K562 (cell line): ENCODE data around the gene ACTR1B. TPM values are rescaled to one million over a fixed set of nuclear protein-coding genes. Genes with fewer than 3 reads are reported as not detected.

Experiments used
- ATF1 ChIP-seq, 2 experiments: fragments of 450-650 bp in 1 of 2; IDR thresholded peaks; 2 replicates each; pipeline ENCODE4 v1.6.1; 2016; ENCODE audit warnings: missing compliant biosample characterization in 1 of 2, missing genetic modification characterization in 1 of 2
- CBFB ChIP-seq: sonication (generic); formaldehyde crosslinking; IDR thresholded peaks from 2 replicates; pipeline ENCODE4 v1.4.0; 2020; ENCODE audit warnings: mild to moderate bottlenecking, missing genetic modification reagents
- CCNT2 ChIP-seq: IDR thresholded peaks from 2 replicates; pipeline ENCODE4 v1.6.1; 2011; ENCODE audit warnings: borderline replicate concordance, low read depth, mild to moderate bottlenecking, moderate library complexity, mixed read lengths, low read length; ENCODE audit not compliant: insufficient read length; ENCODE audit errors: extremely low read depth
- CTBP1 ChIP-seq: fragments of 450-650 bp; IDR thresholded peaks from 2 replicates; pipeline ENCODE4 v1.6.1; 2016; ENCODE audit warnings: borderline replicate concordance
- ETV5 ChIP-seq: sonication (generic); formaldehyde crosslinking; IDR thresholded peaks from 2 replicates; pipeline ENCODE4 v1.4.0; 2020; ENCODE audit warnings: low read depth, mild to moderate bottlenecking, missing genetic modification reagents
- FOXK1 ChIP-seq: sonication (generic); formaldehyde crosslinking; IDR thresholded peaks from 2 replicates; pipeline ENCODE4 v1.8.0; 2022; ENCODE audit warnings: missing genetic modification reagents, mild to moderate bottlenecking, borderline replicate concordance
- MGA ChIP-seq: fragments of 450-650 bp; IDR thresholded peaks from 2 replicates; pipeline ENCODE4 v1.6.1; 2016; ENCODE audit warnings: mild to moderate bottlenecking, moderate library complexity
- NR4A1 ChIP-seq, 2 experiments: fragments of 250-450 bp in 1 of 2; fragments of 450-650 bp in 1 of 2; sonication (Bioruptor Pico) in 1 of 2; IDR thresholded peaks; 2 replicates each; pipeline versions ENCODE4 v1.4.0 to v1.6.1; 2016 to 2020; ENCODE audit warnings: mild to moderate bottlenecking in 2 of 2, missing compliant biosample characterization in 1 of 2, missing genetic modification characterization in 1 of 2, moderate library complexity in 1 of 2
- NUFIP1 ChIP-seq: fragments of 450-650 bp; IDR thresholded peaks from 2 replicates; pipeline ENCODE4 v1.6.1; 2018; ENCODE audit not compliant: partially characterized antibody
- TCF3 ChIP-seq: sonication (generic); formaldehyde crosslinking; IDR thresholded peaks from 2 replicates; pipeline ENCODE4 v1.4.0; 2020; ENCODE audit warnings: mild to moderate bottlenecking, missing genetic modification reagents
- ZBTB11 ChIP-seq, 3 experiments: fragments of 200-800 bp in 1 of 3; fragments of 250-450 bp in 1 of 3; fragments of 450-650 bp in 1 of 3; sonication (Bioruptor Pico) in 1 of 3; sonication (Bioruptor generic) in 1 of 3; formaldehyde crosslinking in 1 of 3; IDR thresholded peaks; 2 replicates each; pipeline versions ENCODE4 v1.6.1 to v1.8.0; 2016 to 2022; ENCODE audit warnings: mild to moderate bottlenecking in 2 of 3, missing genetic modification characterization in 2 of 3, missing compliant biosample characterization in 1 of 3, moderate library complexity in 1 of 3
- polyA plus RNA-seq, 8 experiments: library from polyadenylated mRNA; depleted of rRNA in 4 of 8; stranded (reverse) in 5 of 8; unstranded in 3 of 8; fragments of >200 nt; fragmentation: Nextera tagmentation in 2 of 8; fragmentation: Illumina TruSeq in 1 of 8; extraction: Ambion mirVana in 2 of 8; extraction: Trizol in 1 of 8; gene quantifications; 2 replicates each; pipeline versions ENCODE4 v1.2.1 to v1.2.3, GENCODE V29; 2011 to 2014; ENCODE audit warnings: inconsistent platforms in 1 of 8, missing spikeins in 1 of 8
- total RNA-seq, 7 experiments: library from RNA; depleted of rRNA in 6 of 7; stranded (reverse); fragments of >200 nt in 6 of 7; fragmentation: Illumina TruSeq in 2 of 7; extraction: Trizol in 2 of 7; gene quantifications; 2 replicates each; pipeline versions ENCODE4 v1.2.1 to v1.2.3, GENCODE V29; 2011 to 2021; ENCODE audit warnings: low replicate concordance in 1 of 7

ACTR1B gene
- total and polyA plus RNA-seq, 9 of the 15 experiments (the other 6 are each of a cell fraction or from before 2014, with no cell fraction given) = 0.49 to 42.3 (median 22.5) TPM

- TF ChIP-seq NR4A1 (CRISPR knock-in tag; IDR thresholded peaks at IDR 0.05) (no peak), NR4A1 (tag; IDR thresholded peaks at IDR 0.05) (peak; percentile 64; the same call in 1 of the 2 replicates), FOXK1 (CRISPR knock-in tag) (0 out of 2 replicates have a peak, but pooled peaks have one; percentile 69), TCF3 (peak; percentile 63), ATF1 (CRISPR knock-in tag; IDR thresholded peaks at IDR 0.05) (no peak), ATF1 (tag; IDR thresholded peaks at IDR 0.05) (peak; percentile 13; the same call in 1 of the 2 replicates), CTBP1 (peak; percentile 62; the same call in 1 of the 2 replicates), MGA (peak; percentile 69), ETV5 (CRISPR knock-in tag) (no peak), CCNT2 (no peak), ZBTB11 (CRISPR knock-in tag; IDR thresholded peaks at IDR 0.05) (peak in 1 of 3 experiments; percentile 38; a peak in 1 of 6 replicates), CBFB (CRISPR knock-in tag) (no peak), NUFIP1 (no peak)
Observed at GRCh38 chr2:97673182-97673914, 9.5 kb upstream of the ACTR1B start (continued).
